NCI-H187 treated with DMSO at 0.1 percent for 48 hours (cell line): ENCODE data around the gene TEX14.
"Not testable (repeated sequence)": the region's sequence is repeated elsewhere in the genome, so short reads cannot be mapped to it uniquely, and the experiment has no call there.

Source experiments
- DNase-seq: peaks from one replicate; lab custom pipeline; 2025; lab: John Stamatoyannopoulos, UW

The TEX14 gene

GRCh38 chr17:58595194-58595792 lies 96.6 kb downstream of the TEX14 start:
- no peak for DNase-seq

GRCh38 chr17:58593123-58593522 lies 98.7 kb downstream of the TEX14 start:
- no peak for DNase-seq

GRCh38 chr17:58591455-58591854 lies 100.4 kb downstream of the TEX14 start:
- DNase-seq, result no peak

GRCh38 chr17:58590377-58590776 lies 101.5 kb downstream of the TEX14 start:
- DNase-seq, result no peak

- DNase-seq, result no peak
Measured at GRCh38 chr17:58587713-58588117, 104.1 kb downstream of the TEX14 start.

GRCh38 chr17:58586009-58586644 lies 105.7 kb downstream of the TEX14 start:
- no peak for DNase-seq

- DNase-seq, result no peak
Measured at GRCh38 chr17:58585554-58585953, 106.3 kb downstream of the TEX14 start.

- no peak for DNase-seq
Measured at GRCh38 chr17:58583486-58583885, 108.4 kb downstream of the TEX14 start.

GRCh38 chr17:58582718-58583117 lies 109.1 kb downstream of the TEX14 start:
- not testable (repeated sequence) for DNase-seq

- DNase-seq, result no peak
Measured at GRCh38 chr17:58580671-58581070, 111.2 kb downstream of the TEX14 start.

GRCh38 chr17:58577696-58578095 lies 114.1 kb downstream of the TEX14 start:
- DNase-seq, result no peak

- no peak for DNase-seq
Measured at GRCh38 chr17:58576679-58577367, 115.0 kb downstream of the TEX14 start.

- no peak for DNase-seq
Measured at GRCh38 chr17:58575511-58575910, 116.3 kb downstream of the TEX14 start.

- no peak for DNase-seq
Measured at GRCh38 chr17:58574025-58574424, 117.8 kb downstream of the TEX14 start.

- DNase-seq, result no peak
Measured at GRCh38 chr17:58572846-58573245, 119.0 kb downstream of the TEX14 start.

GRCh38 chr17:58570758-58571157 lies 121.1 kb downstream of the TEX14 start:
- no peak for DNase-seq

GRCh38 chr17:58569196-58569595 lies 122.6 kb downstream of the TEX14 start:
- no peak for DNase-seq

GRCh38 chr17:58568044-58568799 lies 123.6 kb downstream of the TEX14 start:
- no peak for DNase-seq

GRCh38 chr17:58565389-58566311 lies 126.2 kb downstream of the TEX14 start:
- DNase-seq, result no peak

GRCh38 chr17:58564971-58565370 lies 126.9 kb downstream of the TEX14 start:
- no peak for DNase-seq

GRCh38 chr17:58564243-58564642 lies 127.6 kb downstream of the TEX14 start:
- no peak for DNase-seq

GRCh38 chr17:58560511-58560910 lies 131.3 kb downstream of the TEX14 start:
- no peak for DNase-seq
